Neural crest cell (in vitro differentiated cells): ENCODE results near the gene ANGEL2. TPM values are rescaled to one million over a fixed set of nuclear protein-coding genes. Genes with fewer than 3 reads are reported as not detected.

Experiments
- DNase-seq: peaks from one replicate; pipeline ENCODE4 v3.0.0; 2021; ENCODE audit warnings: low read depth, mixed read lengths, low spot score
- H3K27ac Mint-ChIP-seq: one replicate; pipeline ENCODE4 v1.8.0; 2021; ENCODE audit warnings: mild to moderate bottlenecking, mixed read lengths; ENCODE audit not compliant: unreplicated experiment
- H3K27me3 Mint-ChIP-seq: 2 replicates; pipeline ENCODE4 v1.8.0; 2021; ENCODE audit warnings: low read depth, mild to moderate bottlenecking, mixed read lengths
- H3K36me3 Mint-ChIP-seq: 2 replicates; pipeline ENCODE4 v1.8.0; 2021; ENCODE audit warnings: low read depth, mild to moderate bottlenecking, mixed read lengths
- H3K4me1 Mint-ChIP-seq: 2 replicates; pipeline ENCODE4 v1.8.0; 2021; ENCODE audit warnings: mixed read lengths
- H3K4me3 Mint-ChIP-seq: one replicate; pipeline ENCODE4 v1.8.0; 2021; ENCODE audit warnings: mild to moderate bottlenecking, mixed read lengths
- H3K9me3 Mint-ChIP-seq: 2 replicates; pipeline ENCODE4 v1.8.0; 2021; ENCODE audit warnings: mixed read lengths
- total RNA-seq: library from RNA; stranded (reverse); gene quantifications from 2 replicates; pipeline ENCODE4 v1.2.1, GENCODE V29; 2021
- TF ChIP-seq, protein P1 (sequence below): fragments of 200-600 bp; sonication (generic); conservative IDR thresholded peaks from 2 replicates; pipeline ENCODE4 v1.5.0; 2021; ENCODE audit warnings: antibody characterized with exemption, mild to moderate bottlenecking

Gene ANGEL2
- total RNA-seq, 1 donor from 2014 or later: 49.0 TPM

DNA sequence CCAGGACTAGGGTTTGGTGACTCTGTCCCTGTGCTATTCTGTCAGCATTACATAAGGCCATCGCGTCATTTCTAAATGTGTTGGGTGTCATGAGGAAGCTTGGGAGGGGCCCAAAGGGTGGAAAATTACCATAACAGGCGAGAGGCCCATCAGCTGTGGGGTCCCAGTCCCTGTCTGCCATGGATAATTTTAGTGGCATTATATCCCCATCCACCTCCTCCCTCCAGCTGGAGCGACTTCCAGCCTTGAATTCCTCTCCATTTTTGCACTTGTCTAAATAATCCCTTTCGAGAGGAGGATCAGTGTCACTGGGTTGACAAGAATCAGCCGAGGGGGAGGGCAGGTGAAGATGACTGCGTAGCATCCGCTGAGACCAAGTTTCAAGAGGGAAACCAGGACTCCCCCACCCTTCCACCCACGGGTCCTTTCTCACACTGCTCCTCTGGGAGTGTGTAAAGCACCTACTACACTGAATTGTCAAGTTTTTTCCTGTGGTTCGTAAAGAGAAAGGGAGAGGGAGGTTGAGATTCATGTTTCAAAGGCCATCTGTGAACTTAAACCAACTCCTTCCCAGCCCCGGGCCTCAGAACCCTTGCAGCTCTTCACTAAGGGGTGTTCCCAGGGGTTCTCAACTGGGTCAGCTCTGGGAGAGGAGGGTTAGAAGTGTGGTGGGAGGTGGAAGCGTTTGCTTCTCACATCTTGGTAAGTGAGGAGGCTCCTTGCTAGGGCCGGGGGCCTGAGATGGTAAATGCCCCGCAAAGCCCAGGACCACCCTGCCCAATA, 36.1 kb downstream of the ANGEL2 start:
- Mint-ChIP-seq H3K36me3 (peaks cover 13% of the 10 kb centered on the region), H3K27ac (no peak overlapping the region), H3K9me3 (no peaks in the 10 kb centered on the region), H3K4me3 (no peak overlapping the region), H3K27me3 (no peaks in the 10 kb centered on the region), H3K4me1 (peaks cover 13% of the 10 kb centered on the region)
- TF ChIP-seq, protein P1, sequence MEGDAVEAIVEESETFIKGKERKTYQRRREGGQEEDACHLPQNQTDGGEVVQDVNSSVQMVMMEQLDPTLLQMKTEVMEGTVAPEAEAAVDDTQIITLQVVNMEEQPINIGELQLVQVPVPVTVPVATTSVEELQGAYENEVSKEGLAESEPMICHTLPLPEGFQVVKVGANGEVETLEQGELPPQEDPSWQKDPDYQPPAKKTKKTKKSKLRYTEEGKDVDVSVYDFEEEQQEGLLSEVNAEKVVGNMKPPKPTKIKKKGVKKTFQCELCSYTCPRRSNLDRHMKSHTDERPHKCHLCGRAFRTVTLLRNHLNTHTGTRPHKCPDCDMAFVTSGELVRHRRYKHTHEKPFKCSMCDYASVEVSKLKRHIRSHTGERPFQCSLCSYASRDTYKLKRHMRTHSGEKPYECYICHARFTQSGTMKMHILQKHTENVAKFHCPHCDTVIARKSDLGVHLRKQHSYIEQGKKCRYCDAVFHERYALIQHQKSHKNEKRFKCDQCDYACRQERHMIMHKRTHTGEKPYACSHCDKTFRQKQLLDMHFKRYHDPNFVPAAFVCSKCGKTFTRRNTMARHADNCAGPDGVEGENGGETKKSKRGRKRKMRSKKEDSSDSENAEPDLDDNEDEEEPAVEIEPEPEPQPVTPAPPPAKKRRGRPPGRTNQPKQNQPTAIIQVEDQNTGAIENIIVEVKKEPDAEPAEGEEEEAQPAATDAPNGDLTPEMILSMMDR: no peak
- DNase-seq: no peak

GRCh38 chr1:212977781-212978645, 37.7 kb downstream of the ANGEL2 start:
- Mint-ChIP-seq H3K4me1 (peaks cover 13% of the 10 kb centered on the region), H3K4me3 (no peak overlapping the region), H3K36me3 (peaks cover 10% of the 10 kb centered on the region), H3K27me3 (no peaks in the 10 kb centered on the region), H3K27ac (peak overlapping the region; percentile 88), H3K9me3 (no peaks in the 10 kb centered on the region)
- TF ChIP-seq, protein P1: no peak
- no peak for DNase-seq

GRCh38 chr1:212976586-212976985, 39.1 kb downstream of the ANGEL2 start:
- Mint-ChIP-seq H3K9me3 (no peaks in the 10 kb centered on the region), H3K27ac (peak overlapping the region; percentile 54), H3K4me3 (no peak overlapping the region), H3K4me1 (peaks cover 13% of the 10 kb centered on the region), H3K27me3 (no peaks in the 10 kb centered on the region), H3K36me3 (peaks cover 10% of the 10 kb centered on the region)
- no peak for DNase-seq
- TF ChIP-seq, protein P1: no peak

DNA sequence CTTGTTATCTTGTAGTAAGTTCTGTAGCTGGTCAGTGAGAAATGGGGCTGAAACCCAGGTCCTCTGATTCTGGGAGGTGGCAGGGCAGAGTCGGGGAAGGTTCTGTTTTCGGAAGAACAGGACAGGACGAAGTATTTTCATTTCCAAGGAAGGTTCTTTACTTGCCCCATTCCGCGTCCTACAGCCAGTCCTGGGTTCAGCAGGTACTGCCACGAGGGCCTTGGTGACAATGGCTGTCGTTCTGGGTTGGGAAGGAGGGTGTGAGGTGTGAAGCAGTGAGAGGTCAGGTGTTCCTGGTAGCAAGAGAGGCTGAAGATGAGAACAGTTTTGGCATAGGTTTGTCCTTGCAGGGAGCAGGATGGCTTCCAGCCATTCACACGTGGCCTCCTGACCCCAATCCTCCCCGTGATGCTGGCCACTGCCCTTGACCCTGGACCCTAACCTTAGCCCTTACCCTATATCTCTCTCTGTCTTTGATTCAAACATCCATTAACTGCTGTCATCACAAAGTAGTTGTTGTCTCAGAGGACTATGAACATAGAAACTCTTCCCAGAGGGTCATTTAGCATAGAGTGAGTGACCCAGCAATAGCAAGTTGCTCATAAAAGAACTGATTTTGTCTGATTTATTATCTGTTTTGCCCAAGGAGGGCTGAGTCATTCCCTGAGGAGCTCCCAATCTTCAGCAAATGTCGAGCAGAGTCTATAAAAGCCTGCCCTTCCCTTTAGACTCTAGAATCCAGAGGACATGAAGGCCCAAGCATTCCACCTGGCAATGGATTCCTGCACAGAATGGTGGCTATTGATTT, 40.4 kb downstream of the ANGEL2 start:
- no peaks in the 10 kb centered on the region for H3K27me3 Mint-ChIP-seq
- DNase-seq: no peak
- peaks cover 9% of the 10 kb centered on the region for H3K4me1 Mint-ChIP-seq
- H3K9me3 Mint-ChIP-seq: no peaks in the 10 kb centered on the region
- TF ChIP-seq, protein P1: no peak
- no peak overlapping the region for H3K27ac Mint-ChIP-seq
- peaks cover 10% of the 10 kb centered on the region for H3K36me3 Mint-ChIP-seq
- H3K4me3 Mint-ChIP-seq: no peak overlapping the region

- Mint-ChIP-seq H3K27ac (no peak overlapping the region), H3K4me3 (no peak overlapping the region), H3K36me3 (peaks cover 10% of the 10 kb centered on the region), H3K27me3 (no peaks in the 10 kb centered on the region), H3K4me1 (peaks cover 5% of the 10 kb centered on the region), H3K9me3 (no peaks in the 10 kb centered on the region)
- TF ChIP-seq, protein P1: no peak
- DNase-seq: no peak
Measured at GRCh38 chr1:212974711-212975110, 41.0 kb downstream of the ANGEL2 start.
